Panc1 (cell line): ENCODE measurements around the gene PORCN.

Source experiments
- TF ChIP-seq, protein P1 (sequence below): fragments of 450-650 bp; IDR thresholded peaks from 2 replicates; pipeline ENCODE4 v1.5.1; 2017; ENCODE audit warnings: mild to moderate bottlenecking
- TF ChIP-seq, protein P2 (sequence below), 2 experiments: IDR thresholded peaks; 2 replicates each; pipeline ENCODE4 v1.6.1; 2011 to 2012; ENCODE audit warnings: low read depth in 2 of 2, control low read depth in 1 of 2, low read length in 1 of 2, mild to moderate bottlenecking in 1 of 2, moderate library complexity in 1 of 2; ENCODE audit not compliant: insufficient read depth in 1 of 2

DNA sequence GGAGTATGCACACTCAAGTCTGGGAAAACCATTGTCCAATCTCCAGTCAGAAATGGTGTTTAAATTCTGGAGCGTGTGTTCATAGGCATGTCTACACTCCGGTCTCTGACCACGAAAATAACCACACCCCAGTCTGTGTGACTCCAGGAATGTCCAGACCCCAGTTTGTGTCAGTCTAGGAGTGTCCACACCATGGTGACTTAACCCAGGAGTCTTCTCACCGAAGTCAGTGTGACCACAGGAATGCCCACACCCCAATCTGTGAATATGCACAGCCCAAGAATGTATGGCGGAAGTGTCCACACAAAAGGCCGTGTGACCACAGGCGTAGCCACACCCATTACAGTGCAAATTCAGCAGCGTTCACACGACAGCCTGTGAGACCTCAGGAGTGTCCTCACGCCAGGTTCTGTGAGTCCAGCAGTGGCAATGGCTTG, 21.4 kb upstream of the PORCN start:
- TF ChIP-seq, protein P1, sequence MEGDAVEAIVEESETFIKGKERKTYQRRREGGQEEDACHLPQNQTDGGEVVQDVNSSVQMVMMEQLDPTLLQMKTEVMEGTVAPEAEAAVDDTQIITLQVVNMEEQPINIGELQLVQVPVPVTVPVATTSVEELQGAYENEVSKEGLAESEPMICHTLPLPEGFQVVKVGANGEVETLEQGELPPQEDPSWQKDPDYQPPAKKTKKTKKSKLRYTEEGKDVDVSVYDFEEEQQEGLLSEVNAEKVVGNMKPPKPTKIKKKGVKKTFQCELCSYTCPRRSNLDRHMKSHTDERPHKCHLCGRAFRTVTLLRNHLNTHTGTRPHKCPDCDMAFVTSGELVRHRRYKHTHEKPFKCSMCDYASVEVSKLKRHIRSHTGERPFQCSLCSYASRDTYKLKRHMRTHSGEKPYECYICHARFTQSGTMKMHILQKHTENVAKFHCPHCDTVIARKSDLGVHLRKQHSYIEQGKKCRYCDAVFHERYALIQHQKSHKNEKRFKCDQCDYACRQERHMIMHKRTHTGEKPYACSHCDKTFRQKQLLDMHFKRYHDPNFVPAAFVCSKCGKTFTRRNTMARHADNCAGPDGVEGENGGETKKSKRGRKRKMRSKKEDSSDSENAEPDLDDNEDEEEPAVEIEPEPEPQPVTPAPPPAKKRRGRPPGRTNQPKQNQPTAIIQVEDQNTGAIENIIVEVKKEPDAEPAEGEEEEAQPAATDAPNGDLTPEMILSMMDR = no peak
- TF ChIP-seq, protein P2, sequence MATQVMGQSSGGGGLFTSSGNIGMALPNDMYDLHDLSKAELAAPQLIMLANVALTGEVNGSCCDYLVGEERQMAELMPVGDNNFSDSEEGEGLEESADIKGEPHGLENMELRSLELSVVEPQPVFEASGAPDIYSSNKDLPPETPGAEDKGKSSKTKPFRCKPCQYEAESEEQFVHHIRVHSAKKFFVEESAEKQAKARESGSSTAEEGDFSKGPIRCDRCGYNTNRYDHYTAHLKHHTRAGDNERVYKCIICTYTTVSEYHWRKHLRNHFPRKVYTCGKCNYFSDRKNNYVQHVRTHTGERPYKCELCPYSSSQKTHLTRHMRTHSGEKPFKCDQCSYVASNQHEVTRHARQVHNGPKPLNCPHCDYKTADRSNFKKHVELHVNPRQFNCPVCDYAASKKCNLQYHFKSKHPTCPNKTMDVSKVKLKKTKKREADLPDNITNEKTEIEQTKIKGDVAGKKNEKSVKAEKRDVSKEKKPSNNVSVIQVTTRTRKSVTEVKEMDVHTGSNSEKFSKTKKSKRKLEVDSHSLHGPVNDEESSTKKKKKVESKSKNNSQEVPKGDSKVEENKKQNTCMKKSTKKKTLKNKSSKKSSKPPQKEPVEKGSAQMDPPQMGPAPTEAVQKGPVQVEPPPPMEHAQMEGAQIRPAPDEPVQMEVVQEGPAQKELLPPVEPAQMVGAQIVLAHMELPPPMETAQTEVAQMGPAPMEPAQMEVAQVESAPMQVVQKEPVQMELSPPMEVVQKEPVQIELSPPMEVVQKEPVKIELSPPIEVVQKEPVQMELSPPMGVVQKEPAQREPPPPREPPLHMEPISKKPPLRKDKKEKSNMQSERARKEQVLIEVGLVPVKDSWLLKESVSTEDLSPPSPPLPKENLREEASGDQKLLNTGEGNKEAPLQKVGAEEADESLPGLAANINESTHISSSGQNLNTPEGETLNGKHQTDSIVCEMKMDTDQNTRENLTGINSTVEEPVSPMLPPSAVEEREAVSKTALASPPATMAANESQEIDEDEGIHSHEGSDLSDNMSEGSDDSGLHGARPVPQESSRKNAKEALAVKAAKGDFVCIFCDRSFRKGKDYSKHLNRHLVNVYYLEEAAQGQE (IDR thresholded peaks at IDR 0.05; ENCODE audit: insufficient read depth in 1 of 2, low read depth in 2 of 2, low read length in 1 of 2) = no peak
